ENCODE measurements around the gene XPO1.
"Not testable (repeated sequence)": the region's sequence is repeated elsewhere in the genome, so short reads cannot be mapped to it uniquely, and the experiment has no call there.

Gene XPO1
- total RNA-seq = 355 to 654 (median 387) reads per million in 3 experiments

GRCh38 chr2:61538200-61538919 lies at the start of gene XPO1:
TSS of gene XPO1 (minus strand) at chr2:61538356. CDS start at chr2:61533897, 4,459 bp downstream.
- peak; percentile 99 for DNase-seq

- not testable (repeated sequence) for DNase-seq
Measured at GRCh38 chr2:61586928-61587327, 48.8 kb upstream of the XPO1 start.

GRCh38 chr2:61585383-61585782 lies 47.2 kb upstream of the XPO1 start:
- no peak for DNase-seq

- not testable (repeated sequence) for DNase-seq
Measured at GRCh38 chr2:61584368-61584767, 46.2 kb upstream of the XPO1 start.

GRCh38 chr2:61582165-61582564 lies 44.0 kb upstream of the XPO1 start:
- no peak for DNase-seq

- DNase-seq = no peak
Measured at GRCh38 chr2:61581716-61582115, 43.6 kb upstream of the XPO1 start.

GRCh38 chr2:61575447-61575859 lies 37.3 kb upstream of the XPO1 start:
- no peak for DNase-seq

GRCh38 chr2:61566566-61566965 lies 28.4 kb upstream of the XPO1 start:
- no peak for DNase-seq

- DNase-seq = no peak
Measured at GRCh38 chr2:61562615-61563014, 24.5 kb upstream of the XPO1 start.

GRCh38 chr2:61558160-61558559 lies 20.0 kb upstream of the XPO1 start:
- DNase-seq = no peak

- no peak for DNase-seq
Measured at GRCh38 chr2:61557381-61557780, 19.2 kb upstream of the XPO1 start.

- no peak for DNase-seq
Measured at GRCh38 chr2:61554604-61555003, 16.4 kb upstream of the XPO1 start.

GRCh38 chr2:61550375-61551209 lies 12.4 kb upstream of the XPO1 start:
- DNase-seq = no peak

GRCh38 chr2:61549546-61549945 lies 11.4 kb upstream of the XPO1 start:
- DNase-seq = no peak

- DNase-seq = peak; percentile 2
Measured at GRCh38 chr2:61543062-61543461, 4.9 kb upstream of the XPO1 start.

- DNase-seq = not testable (repeated sequence)
Measured at GRCh38 chr2:61540167-61540566, 2.0 kb upstream of the XPO1 start.

GRCh38 chr2:61538920-61539520 lies 864 bp upstream of the XPO1 start:
- peak; percentile 50 for DNase-seq

- DNase-seq = no peak
Measured at GRCh38 chr2:61537950-61538199, 281 bp downstream of the XPO1 start.

- peak; percentile 25 for DNase-seq
Measured at GRCh38 chr2:61537277-61537949, 743 bp downstream of the XPO1 start.

- peak; percentile 88 for DNase-seq
Measured at GRCh38 chr2:61536572-61537276, 1.4 kb downstream of the XPO1 start.

- DNase-seq = no peak
Measured at GRCh38 chr2:61536180-61536571, 2.0 kb downstream of the XPO1 start.

- DNase-seq = no peak
Measured at GRCh38 chr2:61535449-61535848, 2.7 kb downstream of the XPO1 start.

- no peak for DNase-seq
Measured at GRCh38 chr2:61534926-61535325, 3.2 kb downstream of the XPO1 start.
